OCI-LY7 (cell line): ENCODE measurements around the gene FAM184B. TPM values are rescaled to one million over a fixed set of nuclear protein-coding genes. Genes with fewer than 3 reads are reported as not detected.

Source experiments
- BruUV-seq: library from RNA; stranded (reverse); fragments of 400-500 nt; replicated peaks from 2 replicates; lab custom pipeline; 2021; lab: Mats Ljungman, UMichigan
- CTCF ChIA-PET: fragments of 300-600 bp; sonication (Branson Sonifier 250); formaldehyde crosslinking; loops from one replicate; lab custom pipeline; 2022; ENCODE audit warnings: antibody characterized with exemption; ENCODE audit not compliant: unreplicated experiment; lab: Charles Lee
- POLR2A ChIA-PET: fragments of 300-600 bp; sonication (Branson Sonifier 250); formaldehyde crosslinking; loops from one replicate; lab custom pipeline; 2022; ENCODE audit warnings: antibody characterized with exemption; lab: Charles Lee
- DNase-seq: peaks from one replicate; pipeline ENCODE4 v3.0.0-alpha.2; 2015; ENCODE audit warnings: low spot score
- H2AFZ ChIP-seq: fragments of 200-600 bp; sonication (generic), shearing (Covaris generic); 2 replicates; pipeline ENCODE4 v1.6.1; 2014; ENCODE audit warnings: mild to moderate bottlenecking, antibody characterized with exemption, low read length, moderate library complexity
- H3K27ac ChIP-seq: fragments of 200-600 bp; sonication (generic); 2 replicates; pipeline ENCODE4 v1.5.1; 2014; ENCODE audit warnings: mixed run types, low read depth, mild to moderate bottlenecking, moderate library complexity, low read length, inconsistent platforms; ENCODE audit not compliant: poor library complexity, severe bottlenecking
- H3K36me3 ChIP-seq: fragments of 200-600 bp; sonication (generic); 2 replicates; pipeline ENCODE4 v1.6.1; 2014; ENCODE audit warnings: mild to moderate bottlenecking, antibody characterized with exemption, low read length, moderate library complexity, mixed read lengths; ENCODE audit not compliant: insufficient read depth
- H3K4me1 ChIP-seq: fragments of 200-600 bp; sonication (generic); 2 replicates; pipeline ENCODE4 v1.5.1; 2014; ENCODE audit warnings: mild to moderate bottlenecking, low read length; ENCODE audit not compliant: insufficient read depth, poor library complexity, severe bottlenecking
- H3K4me2 ChIP-seq: fragments of 200-600 bp; sonication (generic); 2 replicates; pipeline ENCODE4 v1.6.1; 2014; ENCODE audit warnings: mild to moderate bottlenecking, low read length
- H3K4me3 ChIP-seq: fragments of 200-600 bp; sonication (generic); 2 replicates; pipeline ENCODE4 v1.5.1; 2014; ENCODE audit warnings: mild to moderate bottlenecking, low read depth, low read length; ENCODE audit not compliant: poor library complexity, severe bottlenecking
- H3K79me2 ChIP-seq: fragments of 200-600 bp; sonication (generic); 2 replicates; pipeline ENCODE4 v1.6.1; 2016; ENCODE audit warnings: low read depth, mild to moderate bottlenecking, low read length, moderate library complexity, mixed read lengths; ENCODE audit not compliant: insufficient read depth
- H3K9me2 ChIP-seq: fragments of 200-600 bp; sonication (generic); 2 replicates; pipeline ENCODE4 v1.6.1; 2016; ENCODE audit warnings: mild to moderate bottlenecking, low read length, mixed read lengths; ENCODE audit not compliant: insufficient read depth
- H3K9me3 ChIP-seq: fragments of 200-600 bp; sonication (generic); 2 replicates; pipeline ENCODE4 v1.6.1; 2014; ENCODE audit warnings: mild to moderate bottlenecking, mixed run types, low read length, mixed read lengths
- H4K20me1 ChIP-seq: fragments of 200-600 bp; sonication (generic); 2 replicates; pipeline ENCODE4 v1.6.1; 2014; ENCODE audit warnings: mild to moderate bottlenecking, antibody characterized with exemption, low read length, moderate library complexity, mixed read lengths; ENCODE audit not compliant: insufficient read depth
- EZH2phosphoT487 ChIP-seq: fragments of 200-600 bp; sonication (generic); IDR thresholded peaks from 2 replicates; pipeline ENCODE4 v1.6.1; 2018; ENCODE audit warnings: low read depth, borderline replicate concordance, mild to moderate bottlenecking, mixed run types, antibody characterized with exemption, low read length, moderate library complexity, mixed read lengths
- intact Hi-C: fragments of 100-400 bp; cut with micrococcal nuclease; formaldehyde crosslinking; loops from one replicate; pipeline ENCODE4 v1.10.0; 2022; ENCODE audit not compliant: unreplicated experiment
- total RNA-seq, 2 experiments: library from RNA; depleted of rRNA in 1 of 2; stranded (reverse); fragments of >200 nt in 1 of 2; shearing (Covaris generic) in 1 of 2; gene quantifications; 2 replicates each; pipeline ENCODE4 v1.2.3, GENCODE V29; 2014 to 2022
- TF ChIP-seq, protein P1 (sequence below): fragments of 200-600 bp; sonication (generic); conservative IDR thresholded peaks from 2 replicates; pipeline ENCODE4 v1.5.1; 2014; ENCODE audit warnings: mild to moderate bottlenecking, antibody characterized with exemption, low read length, moderate library complexity, mixed read lengths

The FAM184B gene
- total RNA-seq, 2 experiments from 2014 or later = not detected

DNA sequence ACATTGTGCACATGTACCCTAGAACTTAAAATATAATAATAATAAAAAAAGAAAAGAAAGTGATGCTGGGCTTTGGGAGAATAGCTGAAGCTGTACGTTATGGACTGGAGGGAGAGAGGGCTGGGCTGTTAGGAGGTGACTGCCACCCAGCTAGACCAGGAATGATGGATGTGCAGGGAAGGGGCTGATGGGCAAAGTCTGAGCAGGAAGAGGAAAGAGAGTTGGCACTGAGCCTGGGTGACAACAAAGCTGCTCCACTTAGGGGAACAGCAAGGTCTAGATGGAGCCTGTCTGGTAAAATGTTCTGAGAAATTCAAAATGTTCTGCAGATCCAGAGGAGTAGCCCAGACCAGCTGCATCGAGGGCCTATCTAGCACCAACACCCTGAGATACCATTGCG is 134.7 kb downstream of the FAM184B start:
- ChIA-PET POLR2A (interaction anchor here (0.5 to 0.9 kb wide), 2 partner anchors 19 to 723 kb away, joined by 4 to 7 read pairs; no protein-coding TSS in a partner anchor), CTCF (no interaction called here)
- Histone ChIP-seq H3K4me2 (no peak overlapping the region), H3K9me2 (no peaks in the 10 kb centered on the region), H3K36me3 (peaks cover 5% of the 10 kb centered on the region; the same call in 1 of the 2 replicates), H3K4me3 (no peak overlapping the region), H2AFZ (no peak overlapping the region), H3K27ac (no peak overlapping the region), H3K4me1 (no peaks in the 10 kb centered on the region), H4K20me1 (no peaks in the 10 kb centered on the region), H3K79me2 (no peaks in the 10 kb centered on the region), H3K9me3 (no peaks in the 10 kb centered on the region)
- intact Hi-C loops = no loop called here
- DNase-seq = no peak
- BruUV-seq = no TSS peak
- TF ChIP-seq, protein P1, sequence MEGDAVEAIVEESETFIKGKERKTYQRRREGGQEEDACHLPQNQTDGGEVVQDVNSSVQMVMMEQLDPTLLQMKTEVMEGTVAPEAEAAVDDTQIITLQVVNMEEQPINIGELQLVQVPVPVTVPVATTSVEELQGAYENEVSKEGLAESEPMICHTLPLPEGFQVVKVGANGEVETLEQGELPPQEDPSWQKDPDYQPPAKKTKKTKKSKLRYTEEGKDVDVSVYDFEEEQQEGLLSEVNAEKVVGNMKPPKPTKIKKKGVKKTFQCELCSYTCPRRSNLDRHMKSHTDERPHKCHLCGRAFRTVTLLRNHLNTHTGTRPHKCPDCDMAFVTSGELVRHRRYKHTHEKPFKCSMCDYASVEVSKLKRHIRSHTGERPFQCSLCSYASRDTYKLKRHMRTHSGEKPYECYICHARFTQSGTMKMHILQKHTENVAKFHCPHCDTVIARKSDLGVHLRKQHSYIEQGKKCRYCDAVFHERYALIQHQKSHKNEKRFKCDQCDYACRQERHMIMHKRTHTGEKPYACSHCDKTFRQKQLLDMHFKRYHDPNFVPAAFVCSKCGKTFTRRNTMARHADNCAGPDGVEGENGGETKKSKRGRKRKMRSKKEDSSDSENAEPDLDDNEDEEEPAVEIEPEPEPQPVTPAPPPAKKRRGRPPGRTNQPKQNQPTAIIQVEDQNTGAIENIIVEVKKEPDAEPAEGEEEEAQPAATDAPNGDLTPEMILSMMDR = no peak
- TF ChIP-seq EZH2phosphoT487 = no peak

- no peak overlapping the region for H3K27ac ChIP-seq
- no peaks in the 10 kb centered on the region for H4K20me1 ChIP-seq
- intact Hi-C loops = no loop called here
- H3K4me1 ChIP-seq = no peaks in the 10 kb centered on the region
- CTCF ChIA-PET = no interaction called here
- no peak overlapping the region for H3K4me3 ChIP-seq
- H3K79me2 ChIP-seq = no peaks in the 10 kb centered on the region
- POLR2A ChIA-PET = interaction anchor here (0.5 to 1.3 kb wide), 3 partner anchors 22 to 125 kb away, joined by 3 to 4 read pairs (median 3); no protein-coding TSS in a partner anchor
- no peak overlapping the region for H2AFZ ChIP-seq
- TF ChIP-seq, protein P1 = no peak
- no peak for TF ChIP-seq EZH2phosphoT487
- no peaks in the 10 kb centered on the region for H3K9me2 ChIP-seq
- H3K4me2 ChIP-seq = no peak overlapping the region
- DNase-seq = no peak
- peaks cover 16% of the 10 kb centered on the region; the same call in 1 of the 2 replicates for H3K36me3 ChIP-seq
- no peaks in the 10 kb centered on the region for H3K9me3 ChIP-seq
- no TSS peak for BruUV-seq
Measured at GRCh38 chr4:17642398-17642783, 139.0 kb downstream of the FAM184B start.

DNA sequence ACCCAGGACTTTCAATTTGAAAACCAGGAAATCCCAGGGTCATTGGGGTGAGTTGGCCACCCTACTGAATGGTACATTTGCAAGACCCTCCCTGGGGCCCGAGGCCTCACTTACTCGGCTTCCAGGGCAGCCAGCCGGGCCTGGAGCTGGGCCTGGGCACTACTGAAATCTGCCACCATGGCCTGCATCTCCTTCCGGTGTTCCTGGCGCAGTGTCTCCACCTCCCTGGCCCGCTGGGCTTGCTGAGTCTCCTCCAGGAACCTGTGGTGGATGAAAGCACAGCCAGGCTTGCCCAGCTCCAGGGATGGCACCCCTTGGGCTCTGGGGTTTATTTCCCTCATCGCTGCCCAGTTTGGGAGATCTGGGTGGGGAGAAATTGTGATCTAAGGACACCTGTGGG is 142.3 kb downstream of the FAM184B start:
- POLR2A ChIA-PET = interaction anchor here (0.6 to 1.1 kb wide), 2 partner anchors 94 to 1890 kb away, joined by 3 to 8 read pairs; no protein-coding TSS in a partner anchor
- Histone ChIP-seq H3K27ac (no peak overlapping the region), H3K4me2 (no peak overlapping the region), H2AFZ (no peak overlapping the region), H3K36me3 (peaks cover 40% of the 10 kb centered on the region), H3K4me1 (no peaks in the 10 kb centered on the region), H3K9me2 (no peaks in the 10 kb centered on the region), H3K4me3 (no peak overlapping the region), H3K79me2 (no peaks in the 10 kb centered on the region), H4K20me1 (no peaks in the 10 kb centered on the region), H3K9me3 (no peaks in the 10 kb centered on the region)
- intact Hi-C loops = loop anchor here (5.0 kb wide), 2 partner anchors 62 to 953 kb away; partner anchors contain the start of gene LAP3
- BruUV-seq = no TSS peak
- CTCF ChIA-PET = no interaction called here
- TF ChIP-seq, protein P1 = no peak
- no peak for TF ChIP-seq EZH2phosphoT487
- no peak for DNase-seq
